ENCODE data around the gene C16orf74. TPM values are rescaled to one million over a fixed set of nuclear protein-coding genes. Genes with fewer than 3 reads are reported as not detected.

C16orf74 gene
- polyA plus RNA-seq, 1 donor (not counting 4 experiments of a cell fraction or from before 2014, with no cell fraction given): 35.3 TPM

GRCh38 chr16:85708338-85708737 is 42.6 kb downstream of the C16orf74 start:
- peaks cover 10% of the 10 kb centered on the region for H3K79me2 ChIP-seq (ENCODE audit: control insufficient read depth, insufficient read depth, low read length)
- no peaks in the 10 kb centered on the region for H3K4me1 ChIP-seq (ENCODE audit: control insufficient read depth, extremely low read depth, insufficient read depth, low read length)
- no peaks in the 10 kb centered on the region for H3K9me1 ChIP-seq (ENCODE audit: control insufficient read depth, extremely low read depth, insufficient read depth, low read length)
- no peak overlapping the region for H2AFZ ChIP-seq (ENCODE audit: control insufficient read depth, low read length)
- H3K9me3 ChIP-seq (ENCODE audit: control insufficient read depth, low read depth, low read length): no peaks in the 10 kb centered on the region
- H3K4me2 ChIP-seq (ENCODE audit: control insufficient read depth, extremely low read depth, insufficient read depth, low read depth, low read length): no peak overlapping the region
- FAIRE-seq: no peak
- peaks cover 28 to 38% of the 10 kb centered on the region in 2 experiments for H3K36me3 ChIP-seq (ENCODE audit: control insufficient read depth in 2 of 2, extremely low read depth in 1 of 2, insufficient read depth in 2 of 2, low read length in 2 of 2)
- no peaks in the 10 kb centered on the region for H3K27me3 ChIP-seq (ENCODE audit: control insufficient read depth, extremely low read depth, insufficient read depth, low read length)
- TF ChIP-seq CTCF (optimal IDR thresholded peaks at IDR 0.05 in 1 of 3, IDR thresholded peaks at IDR 0.05 in 1 of 3, conservative IDR thresholded peaks at IDR 0.05 in 1 of 3; ENCODE audit: extremely low read depth in 1 of 3, insufficient read depth in 2 of 3, low read length in 3 of 3): no peak
- TF ChIP-seq EZH2 (IDR thresholded peaks at IDR 0.05; ENCODE audit: low read length): no peak
- H3K9ac ChIP-seq (ENCODE audit: control insufficient read depth, extremely low read depth, insufficient read depth, low read length): no peak overlapping the region
- H4K20me1 ChIP-seq (ENCODE audit: control insufficient read depth, extremely low read depth, insufficient read depth, low read length): peaks cover 13% of the 10 kb centered on the region
- dilution Hi-C loops (cut with MboI; ENCODE audit: extremely low pct_ligation_motif_present, low sequenced_read_pairs): no loop called here
- no peak overlapping the region for H3K4me3 ChIP-seq (ENCODE audit: control insufficient read depth in 2 of 3, extremely low read depth in 1 of 3, insufficient read depth in 2 of 3, low read depth in 1 of 3, low read length in 3 of 3)
- DNase-seq (ENCODE audit: low read depth, low spot score): no peak
- H3K27ac ChIP-seq (ENCODE audit: control insufficient read depth, insufficient read depth, low read length): no peak overlapping the region

- no peak for DNase-seq (ENCODE audit: low read depth, low spot score)
- no peaks in the 10 kb centered on the region for H3K9me1 ChIP-seq (ENCODE audit: control insufficient read depth, extremely low read depth, insufficient read depth, low read length)
- no peak overlapping the region for H2AFZ ChIP-seq (ENCODE audit: control insufficient read depth, low read length)
- no peak for FAIRE-seq
- H3K79me2 ChIP-seq (ENCODE audit: control insufficient read depth, insufficient read depth, low read length): peaks cover 5% of the 10 kb centered on the region
- H3K4me3 ChIP-seq (ENCODE audit: control insufficient read depth in 2 of 3, extremely low read depth in 1 of 3, insufficient read depth in 2 of 3, low read depth in 1 of 3, low read length in 3 of 3): no peak overlapping the region
- dilution Hi-C loops (cut with MboI; ENCODE audit: extremely low pct_ligation_motif_present, low sequenced_read_pairs): no loop called here
- peaks cover 26 to 34% of the 10 kb centered on the region in 2 experiments for H3K36me3 ChIP-seq (ENCODE audit: control insufficient read depth in 2 of 2, extremely low read depth in 1 of 2, insufficient read depth in 2 of 2, low read length in 2 of 2)
- no peaks in the 10 kb centered on the region for H3K27me3 ChIP-seq (ENCODE audit: control insufficient read depth, extremely low read depth, insufficient read depth, low read length)
- H3K9me3 ChIP-seq (ENCODE audit: control insufficient read depth, low read depth, low read length): no peaks in the 10 kb centered on the region
- H3K27ac ChIP-seq (ENCODE audit: control insufficient read depth, insufficient read depth, low read length): no peak overlapping the region
- no peak overlapping the region for H3K9ac ChIP-seq (ENCODE audit: control insufficient read depth, extremely low read depth, insufficient read depth, low read length)
- H4K20me1 ChIP-seq (ENCODE audit: control insufficient read depth, extremely low read depth, insufficient read depth, low read length): peaks cover 13% of the 10 kb centered on the region
- no peak for TF ChIP-seq CTCF (optimal IDR thresholded peaks at IDR 0.05 in 1 of 3, IDR thresholded peaks at IDR 0.05 in 1 of 3, conservative IDR thresholded peaks at IDR 0.05 in 1 of 3; ENCODE audit: extremely low read depth in 1 of 3, insufficient read depth in 2 of 3, low read length in 3 of 3)
- no peak for TF ChIP-seq EZH2 (IDR thresholded peaks at IDR 0.05; ENCODE audit: low read length)
- no peak overlapping the region for H3K4me2 ChIP-seq (ENCODE audit: control insufficient read depth, extremely low read depth, insufficient read depth, low read depth, low read length)
- H3K4me1 ChIP-seq (ENCODE audit: control insufficient read depth, extremely low read depth, insufficient read depth, low read length): no peaks in the 10 kb centered on the region
Observed at GRCh38 chr16:85707528-85708095, 43.3 kb downstream of the C16orf74 start.

Data from keratinocyte (primary cell).